Fibroblast of the aortic adventitia (primary cell): Measurements from ENCODE around the gene ST7. TPM values are rescaled to one million over a fixed set of nuclear protein-coding genes. Genes with fewer than 3 reads are reported as not detected.

Experiments
- DNase-seq: peaks from one replicate; pipeline ENCODE4 v3.0.0-alpha.2; 2010; ENCODE audit warnings: low read depth
- H3K4me3 ChIP-seq: 2 replicates; pipeline ENCODE4 v1.5.1; 2011; ENCODE audit warnings: low read depth, mild to moderate bottlenecking, control low read depth, low read length, moderate library complexity
- total RNA-seq: library from RNA; depleted of rRNA; stranded (reverse); fragments of >200 nt; gene quantifications from 2 replicates; pipeline ENCODE4 v1.2.3, GENCODE V29; 2012; ENCODE audit warnings: low replicate concordance
- TF ChIP-seq, protein P1 (sequence below): IDR thresholded peaks from 2 replicates; pipeline ENCODE4 v1.5.1; 2011; ENCODE audit warnings: mild to moderate bottlenecking, low read length, control low read depth, inconsistent platforms; ENCODE audit not compliant: insufficient read depth

The ST7 gene
- total RNA-seq, 1 donor: 22.7 TPM

DNA sequence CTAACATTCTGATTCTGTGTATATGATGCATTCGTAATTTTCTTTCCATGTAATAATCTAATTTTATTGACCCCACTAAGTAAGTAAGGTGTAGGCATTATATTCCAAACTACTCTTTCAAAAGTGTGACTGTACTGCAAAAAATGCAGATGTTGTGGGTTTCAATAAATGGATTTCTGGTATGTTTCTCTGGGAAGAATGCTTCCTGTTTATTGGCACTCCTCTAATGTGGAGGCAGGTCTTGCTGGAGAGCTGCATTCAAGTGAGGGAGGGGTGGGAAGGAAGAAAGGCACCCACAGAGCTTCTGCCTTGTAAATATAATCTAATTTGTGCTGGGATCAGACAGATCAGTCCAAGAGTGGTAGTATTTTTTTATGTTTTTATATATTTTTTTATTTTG, 23.9 kb downstream of the ST7 start:
- no peak overlapping the region for H3K4me3 ChIP-seq
- TF ChIP-seq, protein P1, sequence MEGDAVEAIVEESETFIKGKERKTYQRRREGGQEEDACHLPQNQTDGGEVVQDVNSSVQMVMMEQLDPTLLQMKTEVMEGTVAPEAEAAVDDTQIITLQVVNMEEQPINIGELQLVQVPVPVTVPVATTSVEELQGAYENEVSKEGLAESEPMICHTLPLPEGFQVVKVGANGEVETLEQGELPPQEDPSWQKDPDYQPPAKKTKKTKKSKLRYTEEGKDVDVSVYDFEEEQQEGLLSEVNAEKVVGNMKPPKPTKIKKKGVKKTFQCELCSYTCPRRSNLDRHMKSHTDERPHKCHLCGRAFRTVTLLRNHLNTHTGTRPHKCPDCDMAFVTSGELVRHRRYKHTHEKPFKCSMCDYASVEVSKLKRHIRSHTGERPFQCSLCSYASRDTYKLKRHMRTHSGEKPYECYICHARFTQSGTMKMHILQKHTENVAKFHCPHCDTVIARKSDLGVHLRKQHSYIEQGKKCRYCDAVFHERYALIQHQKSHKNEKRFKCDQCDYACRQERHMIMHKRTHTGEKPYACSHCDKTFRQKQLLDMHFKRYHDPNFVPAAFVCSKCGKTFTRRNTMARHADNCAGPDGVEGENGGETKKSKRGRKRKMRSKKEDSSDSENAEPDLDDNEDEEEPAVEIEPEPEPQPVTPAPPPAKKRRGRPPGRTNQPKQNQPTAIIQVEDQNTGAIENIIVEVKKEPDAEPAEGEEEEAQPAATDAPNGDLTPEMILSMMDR: no peak
- peak; percentile 43 for DNase-seq

DNA sequence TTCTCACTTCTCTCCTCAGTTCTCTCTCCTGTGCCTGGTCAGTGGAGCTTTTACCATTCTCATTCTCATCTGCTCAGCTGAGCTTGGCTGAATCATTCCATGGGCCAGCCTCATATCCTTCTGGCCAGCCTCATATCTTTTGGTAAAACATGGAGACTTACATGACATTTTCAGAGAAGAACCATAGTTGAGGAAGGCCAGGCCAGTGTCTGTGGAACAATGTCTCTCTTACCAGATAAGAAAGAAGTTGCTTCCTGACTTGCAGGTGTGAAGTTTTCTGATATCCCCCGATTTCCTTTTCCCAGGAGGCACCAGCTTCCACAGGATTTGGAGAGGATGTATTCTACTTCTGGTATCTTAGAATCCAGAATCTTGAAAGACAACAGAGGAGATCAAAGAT, 24.7 kb downstream of the ST7 start:
- no peak for DNase-seq
- H3K4me3 ChIP-seq: no peak overlapping the region

DNA sequence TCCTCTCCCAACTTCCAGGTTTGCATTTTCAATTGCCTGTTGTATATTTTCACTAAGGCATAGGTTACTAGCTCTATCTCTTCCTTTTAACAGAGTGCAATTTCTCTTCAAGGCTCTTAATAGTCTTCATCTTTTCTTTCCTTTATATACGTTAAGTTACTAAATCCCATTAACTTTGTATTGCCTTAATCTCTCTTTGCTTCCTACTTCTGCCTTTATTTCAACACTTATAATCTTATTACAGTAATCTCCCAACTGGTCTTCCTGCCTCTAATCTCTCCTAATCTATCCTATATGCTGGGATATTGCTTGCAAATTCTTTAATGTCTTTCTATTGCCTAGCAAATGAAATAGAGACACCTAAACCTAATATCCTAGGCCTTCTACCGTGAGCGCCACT, 26.1 kb downstream of the ST7 start:
- no peak overlapping the region for H3K4me3 ChIP-seq
- TF ChIP-seq, protein P1: no peak
- DNase-seq: no peak

More for the DNA sequence above, 24.7 kb downstream of the ST7 start:
- TF ChIP-seq, protein P1: no peak

DNA sequence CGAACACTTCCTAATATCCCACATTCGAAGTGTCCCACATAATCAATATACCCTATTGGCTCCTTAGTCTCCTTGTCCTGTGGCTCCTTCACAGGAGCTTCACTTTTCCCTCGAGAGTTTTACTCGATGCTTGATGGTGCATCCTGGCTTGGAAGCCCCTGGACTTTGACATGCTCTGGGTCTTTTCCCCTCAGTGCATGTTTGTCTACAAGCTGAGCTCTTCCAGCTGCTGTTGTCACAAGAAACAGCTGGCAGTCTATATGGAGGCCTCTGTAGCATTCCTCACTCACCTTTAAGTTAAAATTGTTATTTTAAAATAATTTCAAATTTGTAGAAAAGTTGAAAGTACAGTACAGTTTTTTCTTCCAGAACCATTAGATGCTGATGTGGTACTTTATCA, 27.1 kb downstream of the ST7 start:
- TF ChIP-seq, protein P1: no peak
- H3K4me3 ChIP-seq: no peak overlapping the region
- DNase-seq: no peak

DNA sequence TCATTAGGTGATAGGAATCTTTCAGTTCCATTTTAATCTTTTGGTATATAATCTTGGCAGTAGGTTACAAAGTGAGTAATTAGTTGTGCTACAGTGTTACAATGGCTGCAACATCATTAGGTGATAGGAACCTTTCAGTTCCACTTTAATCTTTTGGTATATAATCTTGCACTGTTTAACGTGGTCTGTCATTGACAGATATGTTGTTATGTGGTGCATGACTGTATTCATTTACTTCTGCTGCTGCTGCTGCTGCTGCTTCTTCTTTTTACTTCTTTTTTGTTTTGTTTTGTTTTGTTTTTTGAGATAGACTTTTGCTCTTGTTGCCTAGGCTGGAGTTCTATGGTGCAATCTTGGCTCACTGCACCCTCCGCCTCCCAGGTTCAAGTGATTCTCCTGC, 28.6 kb downstream of the ST7 start:
- TF ChIP-seq, protein P1: no peak
- H3K4me3 ChIP-seq: no peak overlapping the region
- no peak for DNase-seq

DNA sequence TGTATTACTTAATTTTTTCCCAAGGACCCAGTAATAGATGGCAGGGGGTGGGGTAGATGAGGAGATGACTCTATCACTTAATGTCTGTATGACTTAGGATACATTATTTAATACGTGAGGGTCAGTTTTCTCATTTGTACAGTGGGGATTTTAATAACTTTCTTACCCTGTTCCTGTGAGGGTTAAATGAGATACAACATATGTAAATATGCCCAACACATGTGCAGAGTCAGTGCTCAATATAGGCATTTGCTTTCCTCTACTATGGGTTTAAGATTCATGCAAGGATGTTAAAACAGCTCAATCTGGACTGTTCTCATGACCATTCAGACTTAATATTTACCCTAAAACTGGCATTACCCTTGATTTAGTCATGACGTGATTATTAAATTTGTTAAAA, 31.2 kb downstream of the ST7 start:
- TF ChIP-seq, protein P1: no peak
- DNase-seq: no peak
- no peak overlapping the region for H3K4me3 ChIP-seq

DNA sequence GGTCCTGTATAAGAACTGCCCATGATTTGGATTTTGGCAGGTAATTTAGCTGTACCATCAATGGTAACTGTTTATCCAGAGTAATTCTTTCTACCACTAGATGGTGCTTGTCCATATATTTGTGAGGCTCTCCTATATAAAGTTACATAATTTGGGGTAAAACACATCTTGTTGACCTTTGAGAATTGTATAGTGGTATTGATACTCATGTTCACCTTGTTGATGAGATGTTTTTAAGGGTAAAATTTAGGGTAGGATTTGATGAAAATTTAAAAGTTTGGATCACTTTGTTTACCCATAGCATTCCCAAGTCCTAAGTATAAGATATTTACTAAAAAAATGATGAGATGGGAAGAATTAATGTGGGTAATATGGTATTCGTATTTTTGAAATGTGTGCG, 31.6 kb downstream of the ST7 start:
- DNase-seq: peak; percentile 58
- no peak overlapping the region for H3K4me3 ChIP-seq
- TF ChIP-seq, protein P1: peak; percentile 72
